ENCODE measurements around the gene ZNF106. TPM values are rescaled to one million over a fixed set of nuclear protein-coding genes. Genes with fewer than 3 reads are reported as not detected.

ZNF106 gene
- total RNA-seq, 1 experiment from 2014 or later: 64.3 TPM

- no peak for ATAC-seq
- ChIA-PET POLR2A (interaction anchor here (0.6 kb wide), 1 partner anchor 233 kb away, joined by 3 read pairs; no protein-coding TSS in a partner anchor), CTCF (no interaction called here)
- Histone ChIP-seq H3K4me3 (ENCODE audit: low read depth in 2 of 2, low read length in 2 of 2) (no peak overlapping the region), H3K9me3 (ENCODE audit: control insufficient read depth, insufficient read depth, low read depth, low read length) (no peaks in the 10 kb centered on the region), H3K36me3 (ENCODE audit: control insufficient read depth, insufficient read depth, low read length) (no peaks in the 10 kb centered on the region), H3K27me3 (ENCODE audit: control insufficient read depth, insufficient read depth, low read length) (no peaks in the 10 kb centered on the region), H3K27ac (ENCODE audit: low read length) (no peak overlapping the region), H3K4me1 (ENCODE audit: control insufficient read depth, insufficient read depth, low read length) (no peaks in the 10 kb centered on the region)
- intact Hi-C loops (cut with micrococcal nuclease; ENCODE audit: unreplicated experiment): no loop called here
- TF ChIP-seq SIN3A (IDR thresholded peaks at IDR 0.05; ENCODE audit: borderline replicate concordance, insufficient read depth, low read depth, low read length) (no peak), CTCF (IDR thresholded peaks at IDR 0.05) (no peak), REST (IDR thresholded peaks at IDR 0.05; ENCODE audit: insufficient read depth in 1 of 2, low read depth in 2 of 2, low read length in 1 of 2) (no peak), POLR2AphosphoS5 (IDR thresholded peaks at IDR 0.05; ENCODE audit: low read depth, low read length) (no peak), TCF7L2 (IDR thresholded peaks at IDR 0.05; ENCODE audit: low read depth, low read length) (no peak)
- in situ Hi-C loops (cut with HindIII; ENCODE audit: low pct_unique_long_range_greater_than_20kb, low sequenced_read_pairs): no loop called here
- no peak for DNase-seq (ENCODE audit: low read depth, low spot score)
- BruUV-seq (replicated peaks): no TSS peak
Measured at GRCh38 chr15:42465520-42466259, 25.3 kb downstream of the ZNF106 start.

GRCh38 chr15:42461261-42461660, 29.7 kb downstream of the ZNF106 start:
- DNase-seq (ENCODE audit: low read depth, low spot score) (no peak), ATAC-seq (no peak)
- 0 out of 2 replicates have a peak, but pooled peaks cover 4% of the 10 kb centered on the region for H3K4me1 ChIP-seq (ENCODE audit: control insufficient read depth, insufficient read depth, low read length)
- H3K27ac ChIP-seq (ENCODE audit: low read length): no peak overlapping the region
- TF ChIP-seq REST (IDR thresholded peaks at IDR 0.05; ENCODE audit: insufficient read depth in 1 of 2, low read depth in 2 of 2, low read length in 1 of 2): no peak
- no peak for TF ChIP-seq CTCF (IDR thresholded peaks at IDR 0.05)
- TF ChIP-seq POLR2AphosphoS5 (IDR thresholded peaks at IDR 0.05; ENCODE audit: low read depth, low read length): no peak
- no peak for TF ChIP-seq TCF7L2 (IDR thresholded peaks at IDR 0.05; ENCODE audit: low read depth, low read length)
- TF ChIP-seq SIN3A (IDR thresholded peaks at IDR 0.05; ENCODE audit: borderline replicate concordance, insufficient read depth, low read depth, low read length): no peak
- BruUV-seq (replicated peaks): no TSS peak
- in situ Hi-C loops (cut with HindIII; ENCODE audit: low pct_unique_long_range_greater_than_20kb, low sequenced_read_pairs) (no loop called here), intact Hi-C loops (cut with micrococcal nuclease; ENCODE audit: unreplicated experiment) (no loop called here)
- H3K27me3 ChIP-seq (ENCODE audit: control insufficient read depth, insufficient read depth, low read length): no peaks in the 10 kb centered on the region
- no peaks in the 10 kb centered on the region for H3K9me3 ChIP-seq (ENCODE audit: control insufficient read depth, insufficient read depth, low read depth, low read length)
- CTCF ChIA-PET: no interaction called here
- H3K36me3 ChIP-seq (ENCODE audit: control insufficient read depth, insufficient read depth, low read length): no peaks in the 10 kb centered on the region
- no peak overlapping the region for H3K4me3 ChIP-seq (ENCODE audit: low read depth in 2 of 2, low read length in 2 of 2)
- POLR2A ChIA-PET: no interaction called here
